EH (cell line): Measurements from ENCODE around the gene ENSA.
A peak's percentile ranks its signal among the peaks of the same experiment; 100 is the strongest.
"Not testable (repeated sequence)": the region's sequence is repeated elsewhere in the genome, so short reads cannot be mapped to it uniquely, and the experiment has no call there.

ENCODE experiments used
- DNase-seq: peaks from one replicate; pipeline ENCODE4 v3.0.0-alpha.2; 2015; ENCODE audit warnings: low read depth

The ENSA gene

GRCh38 chr1:150580966-150581365 lies 48.4 kb downstream of the ENSA start:
- not testable (repeated sequence) for DNase-seq

- no peak for DNase-seq
These were observed 49.3 kb downstream of the ENSA start for GRCh38 chr1:150579945-150580642.

GRCh38 chr1:150579110-150579944 lies 50.1 kb downstream of the ENSA start, which contains the start of gene MCL1:
MCL1 (minus strand) TSS chr1:150579610; CDS start chr1:150579530, 80 bp downstream.
- peak; percentile 97 for DNase-seq

- peak; percentile 96 for DNase-seq
These were observed 50.9 kb downstream of the ENSA start for GRCh38 chr1:150578272-150579109.

- peak; percentile 65 for DNase-seq
These were observed 51.7 kb downstream of the ENSA start for GRCh38 chr1:150577557-150578271.

- DNase-seq: peak; percentile 22
These were observed 52.4 kb downstream of the ENSA start for GRCh38 chr1:150576794-150577556.

GRCh38 chr1:150576367-150576711 lies 53.1 kb downstream of the ENSA start:
- no peak for DNase-seq

- DNase-seq: peak; percentile 22
These were observed 53.7 kb downstream of the ENSA start for GRCh38 chr1:150575518-150576366.

- peak; percentile 44 for DNase-seq
These were observed 54.3 kb downstream of the ENSA start for GRCh38 chr1:150575072-150575489.

GRCh38 chr1:150574260-150575071 lies 54.9 kb downstream of the ENSA start:
- no peak for DNase-seq

- not testable (repeated sequence) for DNase-seq
These were observed 55.8 kb downstream of the ENSA start for GRCh38 chr1:150573648-150574071.

- DNase-seq: peak; percentile 19
These were observed 56.3 kb downstream of the ENSA start for GRCh38 chr1:150572918-150573647.
